ENCODE data around the gene DAGLB.

Gene DAGLB

GRCh38 chr7:6365451-6365850, 82.3 kb downstream of the DAGLB start:
- no peak for DNase-seq (ENCODE audit: low spot score)

GRCh38 chr7:6360841-6361240, 86.9 kb downstream of the DAGLB start:
- no peak for DNase-seq (ENCODE audit: low spot score)

DNA sequence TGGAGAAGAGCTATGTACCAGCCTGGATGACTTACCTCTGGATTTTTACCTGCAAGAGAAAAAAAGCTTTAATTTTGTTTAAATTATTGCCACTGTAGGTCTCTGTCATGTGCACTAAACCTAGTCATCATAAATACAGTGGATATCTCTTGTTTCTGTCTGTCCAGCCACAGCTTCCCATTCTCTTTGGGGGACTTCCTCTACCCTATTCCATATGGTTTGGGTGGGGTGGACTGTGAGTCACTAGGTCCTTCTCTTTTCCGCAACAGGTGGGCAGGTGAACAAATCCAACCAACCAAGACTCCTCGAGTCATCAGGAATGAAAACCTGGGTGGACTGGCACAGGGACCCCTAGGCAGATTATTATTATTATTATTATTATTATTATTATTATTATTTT, 88.0 kb downstream of the DAGLB start:
- DNase-seq (ENCODE audit: low spot score) = no peak
